Hematopoietic multipotent progenitor cell treated with erythropoietin and hydrocortisone succinate and interleukin-3 and kit ligand, for 8 days (in vitro differentiated cells): ENCODE data around the gene NRG4.
"Not testable (repeated sequence)": the region's sequence is repeated elsewhere in the genome, so short reads cannot be mapped to it uniquely, and the experiment has no call there.

Experiments
- DNase-seq: peaks from one replicate; pipeline ENCODE4 v3.0.0-alpha.2; 2015

Gene NRG4

GRCh38 chr15:76011627-76012551 is at the start of gene NRG4:
Gene NRG4, minus strand, starts transcription at chr15:76012424. Its CDS starts 1,194 bp downstream, at chr15:76011230.
- no peak for DNase-seq

- DNase-seq = no peak
Observed at GRCh38 chr15:76061700-76062099, 49.5 kb upstream of the NRG4 start.

GRCh38 chr15:76060118-76060989 is 48.1 kb upstream of the NRG4 start:
- DNase-seq = no peak

- DNase-seq = peak; percentile 14
Observed at GRCh38 chr15:76059320-76060117, 47.3 kb upstream of the NRG4 start, which contains the start of gene TMEM266. Gene TMEM266, plus strand, starts transcription at chr15:76059985. Its CDS starts 74,279 bp downstream, at chr15:76134264.

- DNase-seq = peak; percentile 32
Observed at GRCh38 chr15:76058714-76059319, 46.6 kb upstream of the NRG4 start.

- peak; percentile 59 for DNase-seq
Observed at GRCh38 chr15:76057332-76058000, 45.2 kb upstream of the NRG4 start.

- no peak for DNase-seq
Observed at GRCh38 chr15:76056931-76057330, 44.7 kb upstream of the NRG4 start.

GRCh38 chr15:76054201-76054600 is 42.0 kb upstream of the NRG4 start:
- DNase-seq = not testable (repeated sequence)

- no peak for DNase-seq
Observed at GRCh38 chr15:76038512-76038911, 26.3 kb upstream of the NRG4 start.

- DNase-seq = no peak
Observed at GRCh38 chr15:76035593-76035992, 23.4 kb upstream of the NRG4 start.

- no peak for DNase-seq
Observed at GRCh38 chr15:76034111-76034510, 21.9 kb upstream of the NRG4 start.

GRCh38 chr15:76033438-76033837 is 21.2 kb upstream of the NRG4 start:
- DNase-seq = no peak

GRCh38 chr15:76032046-76032445 is 19.8 kb upstream of the NRG4 start:
- DNase-seq = no peak

GRCh38 chr15:76024021-76024768 is 12.0 kb upstream of the NRG4 start:
- no peak for DNase-seq

- not testable (repeated sequence) for DNase-seq
Observed at GRCh38 chr15:76013470-76013869, 1.2 kb upstream of the NRG4 start.

- no peak for DNase-seq
Observed at GRCh38 chr15:76010613-76011012, 1.6 kb downstream of the NRG4 start.

GRCh38 chr15:76006136-76006778 is 6.0 kb downstream of the NRG4 start:
- no peak for DNase-seq

GRCh38 chr15:76003364-76003763 is 8.9 kb downstream of the NRG4 start:
- no peak for DNase-seq

GRCh38 chr15:75995611-75996010 is 16.6 kb downstream of the NRG4 start:
- DNase-seq = no peak

GRCh38 chr15:75994220-75994619 is 18.0 kb downstream of the NRG4 start:
- no peak for DNase-seq
